ENCODE measurements around the gene UTP14A. TPM values are rescaled to one million over a fixed set of nuclear protein-coding genes. Genes with fewer than 3 reads are reported as not detected.

The UTP14A gene
- total and polyA plus RNA-seq, 2 experiments from 2014 or later = 14.6 to 18.5 TPM

- TF ChIP-seq ZNF462 (CRISPR knock-in tag; IDR thresholded peaks at IDR 0.05) = no peak
- no peak for TF ChIP-seq ZNF114 (CRISPR knock-in tag; IDR thresholded peaks at IDR 0.05)
- TF ChIP-seq EZH2phosphoT487 (IDR thresholded peaks at IDR 0.05; ENCODE audit: unreplicated experiment) = no peak
- TF ChIP-seq CREB1 (CRISPR knock-in tag; IDR thresholded peaks at IDR 0.05; ENCODE audit: low read depth) = no peak
- no peak for TF ChIP-seq NANOG (IDR thresholded peaks at IDR 0.05; ENCODE audit: borderline replicate concordance)
- no peak for TF ChIP-seq STAT1 (IDR thresholded peaks at IDR 0.05; ENCODE audit: unreplicated experiment)
- no peak for TF ChIP-seq ETS1 (IDR thresholded peaks at IDR 0.05)
- no peak for TF ChIP-seq POLR2AphosphoS5 (IDR thresholded peaks at IDR 0.05; ENCODE audit: low read depth)
- no peak for TF ChIP-seq CTCF (conservative IDR thresholded peaks at IDR 0.05; ENCODE audit: low read depth in 2 of 2)
- no peak for TF ChIP-seq EZH2 (IDR thresholded peaks at IDR 0.05; ENCODE audit: low read depth, unreplicated experiment)
- no peak for TF ChIP-seq JUNB (IDR thresholded peaks at IDR 0.05; ENCODE audit: unreplicated experiment)
Measured at GRCh38 chrX:129968968-129969367, 63.0 kb downstream of the UTP14A start (continued).
